Right lobe of liver (tissue), 4 donors: Measurements from ENCODE around the gene HERC4.

ENCODE experiments used
- POLR2A ChIP-seq: fragments of 450-650 bp; IDR thresholded peaks from one replicate; pipeline ENCODE4 v1.6.1; 2017; ENCODE audit warnings: antibody characterized with exemption, mild to moderate bottlenecking
- TF ChIP-seq, protein P1 (sequence below), 4 donors: fragments of 200-600 bp in 3 of 4; fragments of 450-650 bp in 1 of 4; IDR thresholded peaks; one replicate each; pipeline versions ENCODE4 v1.5.1 to v1.8.0; 2016 to 2022; ENCODE audit warnings: antibody characterized with exemption in 4 of 4, mild to moderate bottlenecking in 2 of 4
- donor health status: DM: no; HTN: no; CAD: no.
- donor health status: DM: no; HTN: no; CAD: no.
- donor health status: DM: no; HTN: yes; CAD: no.

DNA sequence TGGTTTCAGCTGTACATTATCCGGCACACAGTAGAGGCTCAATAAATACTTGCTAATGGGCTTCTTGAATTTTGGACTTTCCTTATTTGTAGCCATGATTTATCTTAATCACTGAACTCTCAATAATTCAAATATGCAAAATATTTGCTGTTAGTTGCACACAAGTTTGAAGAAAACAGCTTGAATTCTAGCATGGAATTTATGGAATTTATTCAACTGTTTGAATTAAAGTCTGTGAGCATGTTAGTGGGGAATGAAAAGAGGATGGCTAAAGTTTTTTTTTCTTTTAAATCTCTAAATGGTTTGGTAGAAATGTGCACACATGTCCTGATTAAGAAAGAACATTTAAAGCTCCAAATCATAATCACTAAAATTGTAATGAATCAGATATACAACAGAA lies 148.1 kb downstream of the HERC4 start:
- TF ChIP-seq, protein P1, sequence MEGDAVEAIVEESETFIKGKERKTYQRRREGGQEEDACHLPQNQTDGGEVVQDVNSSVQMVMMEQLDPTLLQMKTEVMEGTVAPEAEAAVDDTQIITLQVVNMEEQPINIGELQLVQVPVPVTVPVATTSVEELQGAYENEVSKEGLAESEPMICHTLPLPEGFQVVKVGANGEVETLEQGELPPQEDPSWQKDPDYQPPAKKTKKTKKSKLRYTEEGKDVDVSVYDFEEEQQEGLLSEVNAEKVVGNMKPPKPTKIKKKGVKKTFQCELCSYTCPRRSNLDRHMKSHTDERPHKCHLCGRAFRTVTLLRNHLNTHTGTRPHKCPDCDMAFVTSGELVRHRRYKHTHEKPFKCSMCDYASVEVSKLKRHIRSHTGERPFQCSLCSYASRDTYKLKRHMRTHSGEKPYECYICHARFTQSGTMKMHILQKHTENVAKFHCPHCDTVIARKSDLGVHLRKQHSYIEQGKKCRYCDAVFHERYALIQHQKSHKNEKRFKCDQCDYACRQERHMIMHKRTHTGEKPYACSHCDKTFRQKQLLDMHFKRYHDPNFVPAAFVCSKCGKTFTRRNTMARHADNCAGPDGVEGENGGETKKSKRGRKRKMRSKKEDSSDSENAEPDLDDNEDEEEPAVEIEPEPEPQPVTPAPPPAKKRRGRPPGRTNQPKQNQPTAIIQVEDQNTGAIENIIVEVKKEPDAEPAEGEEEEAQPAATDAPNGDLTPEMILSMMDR (IDR thresholded peaks at IDR 0.05): no peak
- no peak for TF ChIP-seq POLR2A
